BJ (cell line): ENCODE data around the gene SMS. TPM values are rescaled to one million over a fixed set of nuclear protein-coding genes. Genes with fewer than 3 reads are reported as not detected.

Source experiments
- CTCF ChIA-PET: fragments of 350-600 bp; formaldehyde crosslinking; extraction: SDS; loops from one replicate; lab custom pipeline; 2021; ENCODE audit warnings: antibody characterized with exemption, inconsistent platforms; lab: Yijun Ruan, JAX
- POLR2A ChIA-PET: fragments of 300-600 bp; sonication (Branson Sonifier 250); formaldehyde crosslinking; extraction: SDS; loops from one replicate; lab custom pipeline; 2021; ENCODE audit warnings: antibody characterized with exemption; lab: Charles Lee
- DNase-seq: peaks from one replicate; pipeline ENCODE4 v3.0.0-alpha.2; 2011; ENCODE audit warnings: low read depth
- H3K27me3 ChIP-seq: 2 replicates; pipeline ENCODE4 v1.6.0; 2011; ENCODE audit warnings: low read length; ENCODE audit not compliant: control insufficient read depth, insufficient read depth
- H3K36me3 ChIP-seq: 2 replicates; pipeline ENCODE4 v1.5.1; 2011; ENCODE audit warnings: low read length; ENCODE audit not compliant: control insufficient read depth, insufficient read depth
- H3K4me3 ChIP-seq: 2 replicates; pipeline ENCODE4 v1.5.1; 2011; ENCODE audit warnings: low read depth, mild to moderate bottlenecking, control low read depth, low read length
- polyA plus RNA-seq: library from polyadenylated mRNA; depleted of rRNA; stranded (reverse); fragments of >200 nt; gene quantifications from 2 replicates; pipeline ENCODE4 v1.2.3, GENCODE V29; 2011
- TF ChIP-seq, protein P1 (sequence below): IDR thresholded peaks from 2 replicates; pipeline ENCODE4 v1.5.1; 2011; ENCODE audit warnings: low read depth, mild to moderate bottlenecking, control low read depth, inconsistent platforms, low read length, moderate library complexity; ENCODE audit not compliant: insufficient read depth

SMS gene
- polyA plus RNA-seq, 1 experiment, result 26.0 TPM

DNA sequence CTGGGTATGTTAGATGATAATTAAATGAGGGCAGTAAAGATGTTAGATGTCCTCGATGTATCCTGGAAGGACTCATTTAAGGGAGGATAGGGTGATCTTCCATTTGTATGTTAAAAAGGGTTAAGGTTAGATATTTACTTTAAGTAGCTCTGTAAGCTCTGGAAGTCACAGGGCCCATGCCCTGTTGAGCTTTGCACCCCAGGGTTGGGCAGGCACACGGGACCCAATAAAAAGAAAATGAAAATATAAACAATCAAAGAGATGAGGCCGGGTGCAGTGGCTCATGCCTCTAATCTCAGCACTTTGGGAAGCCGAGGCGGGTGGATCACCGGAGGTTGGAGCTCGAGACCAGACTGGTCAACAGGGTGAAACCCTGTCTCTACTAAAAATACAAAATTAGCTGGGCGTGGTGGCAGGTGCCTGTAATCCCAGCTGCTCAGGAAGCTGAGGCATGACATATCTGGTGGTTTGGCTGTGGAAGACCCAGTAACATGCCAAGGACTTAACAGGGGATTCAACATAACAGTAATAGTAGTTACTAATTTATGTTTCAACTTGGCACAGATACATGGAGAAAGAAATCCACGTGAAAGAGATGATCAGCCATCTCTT lies 74.7 kb downstream of the SMS start:
- POLR2A ChIA-PET, result no interaction called here
- Histone ChIP-seq H3K4me3 (no peak overlapping the region), H3K27me3 (no peaks in the 10 kb centered on the region), H3K36me3 (no peaks in the 10 kb centered on the region)
- TF ChIP-seq, protein P1, sequence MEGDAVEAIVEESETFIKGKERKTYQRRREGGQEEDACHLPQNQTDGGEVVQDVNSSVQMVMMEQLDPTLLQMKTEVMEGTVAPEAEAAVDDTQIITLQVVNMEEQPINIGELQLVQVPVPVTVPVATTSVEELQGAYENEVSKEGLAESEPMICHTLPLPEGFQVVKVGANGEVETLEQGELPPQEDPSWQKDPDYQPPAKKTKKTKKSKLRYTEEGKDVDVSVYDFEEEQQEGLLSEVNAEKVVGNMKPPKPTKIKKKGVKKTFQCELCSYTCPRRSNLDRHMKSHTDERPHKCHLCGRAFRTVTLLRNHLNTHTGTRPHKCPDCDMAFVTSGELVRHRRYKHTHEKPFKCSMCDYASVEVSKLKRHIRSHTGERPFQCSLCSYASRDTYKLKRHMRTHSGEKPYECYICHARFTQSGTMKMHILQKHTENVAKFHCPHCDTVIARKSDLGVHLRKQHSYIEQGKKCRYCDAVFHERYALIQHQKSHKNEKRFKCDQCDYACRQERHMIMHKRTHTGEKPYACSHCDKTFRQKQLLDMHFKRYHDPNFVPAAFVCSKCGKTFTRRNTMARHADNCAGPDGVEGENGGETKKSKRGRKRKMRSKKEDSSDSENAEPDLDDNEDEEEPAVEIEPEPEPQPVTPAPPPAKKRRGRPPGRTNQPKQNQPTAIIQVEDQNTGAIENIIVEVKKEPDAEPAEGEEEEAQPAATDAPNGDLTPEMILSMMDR, result no peak
- DNase-seq, result no peak
- CTCF ChIA-PET, result no interaction called here

DNA sequence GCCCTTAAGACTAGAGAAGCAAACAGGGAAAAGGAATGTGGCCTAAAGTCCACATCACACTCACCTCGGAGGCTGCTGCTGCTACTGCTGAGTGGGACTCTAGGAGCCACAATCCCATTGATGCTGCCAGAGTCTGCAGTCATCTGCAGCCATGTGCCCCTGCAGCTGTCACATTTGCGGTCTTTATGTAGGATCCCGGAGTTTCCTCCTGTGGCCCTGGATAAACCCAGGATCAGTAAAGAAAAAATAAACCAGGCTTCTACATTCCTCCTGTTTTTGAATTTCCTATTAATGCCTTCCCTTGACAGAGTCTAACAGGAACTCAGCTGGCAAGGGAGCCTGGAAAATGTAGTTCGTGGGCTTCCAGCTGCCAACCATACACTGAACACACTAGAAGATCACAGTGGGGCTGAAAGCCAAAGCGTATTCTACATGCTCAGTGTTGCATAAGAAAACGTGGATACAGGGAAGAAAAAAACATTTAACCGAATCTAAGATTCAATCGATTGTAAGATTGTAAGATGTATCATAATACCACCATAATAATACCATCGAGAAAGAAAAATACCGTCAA lies 81.3 kb downstream of the SMS start:
- Histone ChIP-seq H3K36me3 (no peaks in the 10 kb centered on the region), H3K4me3 (no peak overlapping the region), H3K27me3 (no peaks in the 10 kb centered on the region)
- TF ChIP-seq, protein P1, result no peak
- DNase-seq, result no peak
- CTCF ChIA-PET, result interaction anchor here (0.6 kb wide), 1 partner anchor 31 kb away, joined by 4 read pairs; no protein-coding TSS in a partner anchor
- POLR2A ChIA-PET, result no interaction called here

DNA sequence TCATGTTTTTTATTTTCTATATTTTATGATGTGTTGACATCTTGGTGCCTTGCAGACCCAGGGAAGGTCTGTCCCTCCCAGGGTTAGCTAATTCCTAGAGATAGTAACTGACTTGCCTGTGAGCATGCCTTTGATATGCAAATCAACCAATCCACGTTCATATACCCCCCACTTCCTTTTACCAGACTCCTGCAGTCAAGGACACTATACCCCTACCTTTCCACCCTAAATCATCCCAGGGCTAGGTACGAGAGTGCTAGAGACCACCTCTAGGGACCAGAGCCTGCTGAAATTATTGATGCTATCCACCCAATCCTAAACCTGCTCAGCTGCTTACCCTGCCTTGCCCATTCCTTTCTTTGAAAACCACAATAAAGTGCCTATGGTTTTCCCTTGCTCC lies 84.1 kb downstream of the SMS start:
- POLR2A ChIA-PET, result no interaction called here
- Histone ChIP-seq H3K36me3 (no peaks in the 10 kb centered on the region), H3K4me3 (no peak overlapping the region), H3K27me3 (no peaks in the 10 kb centered on the region)
- DNase-seq, result no peak
- CTCF ChIA-PET, result no interaction called here
- TF ChIP-seq, protein P1, result no peak

DNA sequence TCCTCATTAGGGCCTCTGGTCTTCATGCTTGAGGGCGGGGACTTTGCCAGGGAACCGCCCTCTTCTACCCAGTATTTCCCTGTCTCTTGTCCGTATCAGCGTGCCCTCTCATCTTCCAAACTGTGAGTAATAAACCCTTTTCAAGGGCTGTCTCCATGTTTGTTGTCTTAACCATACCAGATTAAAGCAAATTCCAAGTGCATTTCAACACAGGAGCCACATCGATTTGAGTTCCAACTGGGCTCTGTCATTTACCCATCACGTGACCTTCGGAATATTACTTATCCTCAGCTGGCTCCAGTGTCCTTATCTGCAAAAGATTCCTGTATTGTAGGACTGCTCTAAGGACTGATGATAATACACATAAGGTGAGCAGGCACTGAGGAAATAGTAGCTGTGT lies 85.2 kb downstream of the SMS start:
- H3K4me3 ChIP-seq, result no peak overlapping the region
- POLR2A ChIA-PET, result no interaction called here
- H3K36me3 ChIP-seq, result no peaks in the 10 kb centered on the region
- no peak for DNase-seq
- TF ChIP-seq, protein P1, result no peak
- CTCF ChIA-PET, result interaction anchor here (1.2 kb wide), 1 partner anchor 40 kb away, joined by 3 read pairs; no protein-coding TSS in a partner anchor
- H3K27me3 ChIP-seq, result no peaks in the 10 kb centered on the region

DNA sequence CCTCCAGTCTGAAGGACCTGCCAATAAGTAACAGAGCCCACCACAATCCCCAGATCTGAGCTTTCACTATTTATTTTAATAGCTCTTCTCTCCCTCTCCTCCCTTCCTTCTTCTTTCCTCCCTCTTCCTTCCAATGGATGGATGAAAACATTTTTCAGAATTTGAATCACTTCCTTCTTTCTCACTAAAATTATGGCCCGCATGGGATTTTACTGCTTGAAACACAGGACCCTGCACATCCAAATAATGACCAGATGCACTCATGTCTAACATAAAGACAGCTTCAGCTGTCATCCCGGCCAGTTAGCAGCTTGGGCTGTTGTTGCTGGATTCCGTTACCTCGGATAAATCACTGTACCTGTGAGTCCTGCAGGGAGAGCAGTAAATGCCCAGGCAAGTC lies 86.2 kb downstream of the SMS start:
- CTCF ChIA-PET, result interaction anchor here (1.2 kb wide), 1 partner anchor 41 kb away, joined by 3 read pairs; no protein-coding TSS in a partner anchor

More for the DNA sequence above, 86.2 kb downstream of the SMS start:
- DNase-seq, result no peak
- no peak overlapping the region for H3K4me3 ChIP-seq
- no peaks in the 10 kb centered on the region for H3K36me3 ChIP-seq
- TF ChIP-seq, protein P1, result no peak
- POLR2A ChIA-PET, result no interaction called here
- H3K27me3 ChIP-seq, result no peaks in the 10 kb centered on the region
